K562 (cell line): ENCODE data around the gene ALG9. TPM values are rescaled to one million over a fixed set of nuclear protein-coding genes. Genes with fewer than 3 reads are reported as not detected.

ENCODE experiments used
- ATF7 ChIP-seq: fragments of 450-650 bp; IDR thresholded peaks from 2 replicates; pipeline ENCODE4 v1.7.1; 2014; ENCODE audit warnings: mild to moderate bottlenecking, moderate library complexity
- EHMT2 ChIP-seq: fragments of 450-650 bp; IDR thresholded peaks from 2 replicates; pipeline ENCODE4 v1.6.1; 2018; ENCODE audit warnings: antibody characterized with exemption
- EP300 ChIP-seq: IDR thresholded peaks from 2 replicates; pipeline ENCODE4 v1.6.1; 2012; ENCODE audit warnings: low read length, improper control_type of control experiment
- HCFC1 ChIP-seq: IDR thresholded peaks from 2 replicates; pipeline ENCODE4 v1.6.1; 2012; ENCODE audit warnings: low read depth, low read length, improper control_type of control experiment
- HNRNPLL ChIP-seq: fragments of 200-400 bp; formaldehyde crosslinking; IDR thresholded peaks from 2 replicates; pipeline ENCODE4 v1.6.1; 2017; ENCODE audit warnings: low read length, low read depth, mild to moderate bottlenecking; ENCODE audit not compliant: poor library complexity, severe bottlenecking
- KLF1 ChIP-seq: fragments of 450-650 bp; IDR thresholded peaks from 2 replicates; pipeline ENCODE4 v1.6.1; 2016; ENCODE audit warnings: missing genetic modification characterization, missing compliant biosample characterization
- KLF16 ChIP-seq: IDR thresholded peaks from 2 replicates; pipeline ENCODE4 v1.6.1; 2016; ENCODE audit warnings: antibody characterized with exemption
- MBD2 ChIP-seq: sonication (generic); IDR thresholded peaks from 2 replicates; pipeline ENCODE4 v1.6.1; 2016; ENCODE audit warnings: low read depth, borderline replicate concordance
- MXD1 ChIP-seq: fragments of 250-450 bp; sonication (Bioruptor Pico); IDR thresholded peaks from 2 replicates; pipeline ENCODE4 v1.8.0; 2021; ENCODE audit warnings: borderline replicate concordance, mild to moderate bottlenecking, moderate library complexity; ENCODE audit not compliant: poor library complexity, severe bottlenecking
- MXI1 ChIP-seq: IDR thresholded peaks from 2 replicates; pipeline ENCODE4 v1.6.1; 2011; ENCODE audit warnings: low read depth, mild to moderate bottlenecking, improper control_type of control experiment, low read length
- PBX2 ChIP-seq, 2 experiments: IDR thresholded peaks in 1 of 2; conservative IDR thresholded peaks in 1 of 2; 2 replicates each; pipeline ENCODE4 v1.6.1; 2016; ENCODE audit warnings: low read depth in 2 of 2, mild to moderate bottlenecking in 1 of 2, missing compliant biosample characterization in 1 of 2, missing genetic modification characterization in 1 of 2, moderate library complexity in 1 of 2
- PHF20 ChIP-seq: fragments of 450-650 bp; IDR thresholded peaks from 2 replicates; pipeline ENCODE4 v1.6.1; 2018; ENCODE audit not compliant: partially characterized antibody
- SFPQ ChIP-seq: fragments of 200-400 bp; formaldehyde crosslinking; IDR thresholded peaks from 2 replicates; pipeline ENCODE4 v1.6.1; 2017; ENCODE audit warnings: mild to moderate bottlenecking, low read depth, low read length, moderate library complexity
- SIN3A ChIP-seq, 2 experiments: fragments of 150-350 bp in 1 of 2; IDR thresholded peaks; 2 replicates each; pipeline ENCODE4 v1.6.1; 2011 to 2016; ENCODE audit warnings: borderline replicate concordance in 2 of 2, low read depth in 2 of 2, low read length in 2 of 2, mild to moderate bottlenecking in 2 of 2, moderate library complexity in 2 of 2; ENCODE audit not compliant: control insufficient read depth in 1 of 2
- SMARCB1 ChIP-seq: IDR thresholded peaks from 2 replicates; pipeline ENCODE4 v1.6.1; 2011; ENCODE audit warnings: improper control_type of control experiment, low read depth; ENCODE audit not compliant: insufficient read length
- TEAD1 ChIP-seq, 2 experiments: fragments of 450-650 bp in 1 of 2; sonication (generic) in 1 of 2; formaldehyde crosslinking; IDR thresholded peaks; 2 replicates each; pipeline versions ENCODE4 v1.4.0 to v1.8.0; 2020 to 2022; ENCODE audit warnings: mild to moderate bottlenecking in 2 of 2, missing genetic modification reagents in 1 of 2
- ZBTB1 ChIP-seq: sonication (generic); formaldehyde crosslinking; IDR thresholded peaks from 2 replicates; pipeline ENCODE4 v1.8.1; 2023; ENCODE audit warnings: missing genetic modification reagents, low read depth, mild to moderate bottlenecking, borderline replicate concordance
- polyA plus RNA-seq, 8 experiments: library from polyadenylated mRNA; depleted of rRNA in 4 of 8; stranded (reverse) in 5 of 8; unstranded in 3 of 8; fragments of >200 nt; fragmentation: Nextera tagmentation in 2 of 8; fragmentation: Illumina TruSeq in 1 of 8; extraction: Ambion mirVana in 2 of 8; extraction: Trizol in 1 of 8; gene quantifications; 2 replicates each; pipeline versions ENCODE4 v1.2.1 to v1.2.3, GENCODE V29; 2011 to 2014; ENCODE audit warnings: inconsistent platforms in 1 of 8, missing spikeins in 1 of 8
- total RNA-seq, 7 experiments: library from RNA; depleted of rRNA in 6 of 7; stranded (reverse); fragments of >200 nt in 6 of 7; fragmentation: Illumina TruSeq in 2 of 7; extraction: Trizol in 2 of 7; gene quantifications; 2 replicates each; pipeline versions ENCODE4 v1.2.1 to v1.2.3, GENCODE V29; 2011 to 2021; ENCODE audit warnings: low replicate concordance in 1 of 7
- TF ChIP-seq, protein P1 (sequence below): fragments of 250-450 bp; sonication (Bioruptor Pico); IDR thresholded peaks from 2 replicates; pipeline ENCODE4 v1.4.0; 2020

The ALG9 gene
- total and polyA plus RNA-seq, 9 of the 15 experiments (the other 6 are each of a cell fraction or from before 2014, with no cell fraction given) = 11.5 to 40.5 (median 24.9) TPM

GRCh38 chr11:111870886-111871692, at the start of gene ALG9 (continued):
- TF ChIP-seq PBX2 (CRISPR knock-in tag; IDR thresholded peaks at IDR 0.05; ENCODE audit: low read depth) (no peak), PBX2 (tag; conservative IDR thresholded peaks at IDR 0.05; ENCODE audit: low read depth) (peak; percentile 20; the same call in 1 of the 2 replicates), KLF16 (peak; percentile 68), SFPQ (no peak), HCFC1 (peak; percentile 57), PHF20 (peak; percentile 35), ATF7 (peak; percentile 57), MXI1 (0 out of 2 replicates have a peak, but pooled peaks have one; percentile 9), MBD2 (0 out of 2 replicates have a peak, but pooled peaks have one; percentile 36), EP300 (peak; percentile 21; the same call in 1 of the 2 replicates), KLF1 (tag) (peak; percentile 67; the same call in 1 of the 2 replicates), ZBTB1 (CRISPR knock-in tag) (peak; percentile 61), SMARCB1 (no peak), HNRNPLL (peak; percentile 61), MXD1 (CRISPR knock-in tag) (peak; percentile 2), SIN3A (IDR thresholded peaks at IDR 0.05; ENCODE audit: borderline replicate concordance in 2 of 2, control insufficient read depth in 1 of 2, low read depth in 2 of 2, low read length in 2 of 2) (peak in 1 of 2 experiments; percentile 56; a peak in 1 of 4 replicates), TEAD1 (CRISPR knock-in tag; IDR thresholded peaks at IDR 0.05) (peak in 1 of 2 experiments; percentile 77; a peak in 1 of 4 replicates), EHMT2 (peak; percentile 86)
- TF ChIP-seq, protein P1, sequence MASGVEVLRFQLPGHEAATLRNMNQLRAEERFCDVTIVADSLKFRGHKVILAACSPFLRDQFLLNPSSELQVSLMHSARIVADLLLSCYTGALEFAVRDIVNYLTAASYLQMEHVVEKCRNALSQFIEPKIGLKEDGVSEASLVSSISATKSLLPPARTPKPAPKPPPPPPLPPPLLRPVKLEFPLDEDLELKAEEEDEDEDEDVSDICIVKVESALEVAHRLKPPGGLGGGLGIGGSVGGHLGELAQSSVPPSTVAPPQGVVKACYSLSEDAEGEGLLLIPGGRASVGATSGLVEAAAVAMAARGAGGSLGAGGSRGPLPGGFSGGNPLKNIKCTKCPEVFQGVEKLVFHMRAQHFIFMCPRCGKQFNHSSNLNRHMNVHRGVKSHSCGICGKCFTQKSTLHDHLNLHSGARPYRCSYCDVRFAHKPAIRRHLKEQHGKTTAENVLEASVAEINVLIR (CRISPR knock-in tag) = peak; percentile 19; the same call in 1 of the 2 replicates
